HEK293T (cell line): Measurements from ENCODE around the gene KIR3DL2.

ENCODE experiments used
- CTBP1 ChIP-seq: fragments of 450-650 bp; IDR thresholded peaks from 2 replicates; pipeline ENCODE4 v1.6.1; 2016; ENCODE audit warnings: borderline replicate concordance
- ELF4 ChIP-seq: fragments of 450-650 bp; IDR thresholded peaks from 2 replicates; pipeline ENCODE4 v1.6.1; 2017; ENCODE audit warnings: antibody characterized with exemption
- FOXK2 ChIP-seq: fragments of 450-650 bp; IDR thresholded peaks from 2 replicates; pipeline ENCODE4 v1.6.1; 2016; ENCODE audit warnings: mild to moderate bottlenecking
- LEF1 ChIP-seq: fragments of 450-650 bp; IDR thresholded peaks from 2 replicates; pipeline ENCODE4 v1.6.1; 2017; ENCODE audit warnings: mild to moderate bottlenecking, borderline replicate concordance
- SP1 ChIP-seq: fragments of 450-650 bp; IDR thresholded peaks from 2 replicates; pipeline ENCODE4 v1.6.1; 2017
- TARDBP ChIP-seq: fragments of 450-650 bp; IDR thresholded peaks from 2 replicates; pipeline ENCODE4 v1.6.1; 2016

- no peak for TF ChIP-seq ELF4
- TF ChIP-seq FOXK2: no peak
- TF ChIP-seq SP1: no peak
- no peak for TF ChIP-seq LEF1
- no peak for TF ChIP-seq TARDBP
- TF ChIP-seq CTBP1: no peak
Observed at GRCh38 chr19:54902061-54902460, 51.8 kb downstream of the KIR3DL2 start.
